Heart left ventricle (tissue), 16 donors: ENCODE data around the gene C12orf60. TPM values are rescaled to one million over a fixed set of nuclear protein-coding genes. Genes with fewer than 3 reads are reported as not detected.

Experiments used
- ATAC-seq, 4 donors: fragments of 200-7000 bp; cut with Tn5 transposase; one replicate each; pipeline ENCODE4 v1.9.1; 2020 to 2022; ENCODE audit warnings: moderate library complexity in 4 of 4, mild to moderate bottlenecking in 3 of 4, moderate number of reproducible peaks in 1 of 4
- DNase-seq, 5 donors: peaks; one replicate each; pipeline ENCODE4 v3.0.0-alpha.2; 2020
- H3K27ac ChIP-seq, 12 donors: fragments of 200-600 bp; sonication (generic) in 4 of 12; one replicate each; pipeline versions ENCODE4 v1.5.0 to v1.8.0; 2016 to 2022; ENCODE audit warnings: mild to moderate bottlenecking in 2 of 12
- H3K27me3 ChIP-seq, 9 donors: fragments of 200-600 bp; sonication (generic) in 2 of 9; one replicate each; pipeline versions ENCODE4 v1.5.1 to v1.8.0; 2016 to 2022; ENCODE audit warnings: mild to moderate bottlenecking in 3 of 9
- H3K36me3 ChIP-seq, 9 donors: fragments of 200-600 bp; sonication (generic) in 2 of 9; one replicate each; pipeline versions ENCODE4 v1.5.0 to v1.8.0; 2018 to 2022; ENCODE audit warnings: mild to moderate bottlenecking in 2 of 9
- H3K4me1 ChIP-seq, 12 donors: fragments of 200-600 bp; sonication (generic) in 4 of 12; one replicate each; pipeline versions ENCODE4 v1.5.0 to v1.8.0; 2016 to 2022; ENCODE audit warnings: mild to moderate bottlenecking in 3 of 12
- H3K4me3 ChIP-seq, 12 donors: fragments of 200-600 bp; sonication (generic) in 4 of 12; one replicate each; pipeline versions ENCODE4 v1.5.0 to v1.8.0; 2017 to 2022; ENCODE audit warnings: mild to moderate bottlenecking in 9 of 12, moderate library complexity in 4 of 12
- H3K9me3 ChIP-seq, 12 donors: fragments of 200-600 bp; sonication (generic) in 4 of 12; one replicate each; pipeline versions ENCODE4 v1.5.0 to v1.8.0; 2016 to 2022; ENCODE audit warnings: mild to moderate bottlenecking in 1 of 12
- CTCF ChIP-seq, 12 donors: fragments of 200-600 bp; sonication (generic) in 4 of 12; IDR thresholded peaks; one replicate each; pipeline versions ENCODE4 v1.5.0 to v1.8.0; 2018 to 2022; ENCODE audit warnings: antibody characterized with exemption in 12 of 12, mild to moderate bottlenecking in 5 of 12
- POLR2A ChIP-seq, 2 donors: fragments of 450-650 bp; IDR thresholded peaks; one replicate each; pipeline ENCODE4 v1.6.1; 2017; ENCODE audit warnings: antibody characterized with exemption in 2 of 2, mild to moderate bottlenecking in 2 of 2, moderate library complexity in 2 of 2
- WGBS, 4 donors: extraction: QIAGEN DNeasy Blood & Tissue Kit in 2 of 4; methylation state at CpG; one replicate each; pipeline versions ENCODE4 v1.1.5 to v1.1.7; 2013 to 2018; 5-methylcytosine and 5-hydroxymethylcytosine counted together
- intact Hi-C, 10 donors: fragments of 100-400 bp; cut with DNase I; formaldehyde crosslinking; loops; one replicate each; pipeline versions ENCODE4 v1.11.1 to v1.14.2; 2022
- polyA plus RNA-seq, 2 donors: library from polyadenylated mRNA; stranded (reverse); fragments of 200-250 nt; gene quantifications; one replicate each; pipeline ENCODE4 v1.2.3, GENCODE V29; 2013
- total RNA-seq, 9 donors: library from RNA; depleted of rRNA in 2 of 9; stranded (reverse); fragments of >200 nt in 2 of 9; fragmentation: NEBNext Ultra II Directional in 3 of 9; extraction: Animal tissue kit (Norgen Biotek cat#: 25700) in 3 of 9; gene quantifications; one replicate each; pipeline versions ENCODE4 v1.1.0 to v1.2.4, GENCODE V29; 2016 to 2023
- donor health status: ischemic (EF 13 %, LVEDD 7.1; RV severe dilation, severe dysfunction).
- donor health status: healthy with polysubstance abuse.
- donor health status: DM: no; HTN: yes; CAD: no.
- donor health status: DM: no; HTN: no; CAD: no.
- donor health status: ischemic (EF 25% LVEDD 6.9; RV normal size, moderate dysfunction).
- donor health status: ischemic (EF 25% LVEDD 5.7; RV mildly dilated, moderate dysfunction).
- donor health status: healthy.
- donor health status: DM: yes; HTN: yes; CAD: no.
- donor health status: ischemic (EF 35%, LVEDD 5.7; RV mildly dilated, moderate dysfunction).
- donor health status: nonischemic (EF 11% LVEDD 7.7; RV severe dilation, severe dysfunction).
- donor health status: DM: yes; HTN: yes; CAD: no.
- donor health status: PGD.
- donor health status: ischemic (EF 29% LVEDD 5.4; RV normal size, mild dysfunction).
- donor health status: nonischemic (EF 23%, LVEDD 6.1; RV moderate dilation, normal function).

The C12orf60 gene
- total and polyA plus RNA-seq, 11 donors, result 2.0 to 5.3 (median 3.4) TPM

GRCh38 chr12:14858513-14858912 lies 55.0 kb downstream of the C12orf60 start:
- Histone ChIP-seq H3K27ac (no peak overlapping the region), H3K4me1 (peaks cover 0 to 14% (median 7%) of the 10 kb centered on the region in 12 donors), H3K36me3 (no peaks in the 10 kb centered on the region), H3K27me3 (no peaks in the 10 kb centered on the region), H3K9me3 (peaks cover 0 to 32% (median 14%) of the 10 kb centered on the region in 12 donors), H3K4me3 (no peak overlapping the region)
- intact Hi-C loops, result no loop called here
- DNase-seq (no peak), ATAC-seq (no peak)
- WGBS, 4 donors, result 90 to 99% (median 91%) methylated on average over 1 of the region's 1 CpG
- TF ChIP-seq CTCF (IDR thresholded peaks at IDR 0.05) (no peak), POLR2A (IDR thresholded peaks at IDR 0.05) (no peak)

- no peak overlapping the region for H3K27ac ChIP-seq
- no peak overlapping the region for H3K4me3 ChIP-seq
- no peak for TF ChIP-seq POLR2A (IDR thresholded peaks at IDR 0.05)
- no peak for TF ChIP-seq CTCF (IDR thresholded peaks at IDR 0.05)
- DNase-seq (no peak), ATAC-seq (no peak)
- H3K4me1 ChIP-seq, result no peaks in the 10 kb centered on the region
- H3K27me3 ChIP-seq, result no peaks in the 10 kb centered on the region
- no peaks in the 10 kb centered on the region for H3K36me3 ChIP-seq
- intact Hi-C loops, result no loop called here
- H3K9me3 ChIP-seq, result peaks cover 0 to 32% (median 14%) of the 10 kb centered on the region in 12 donors
These were observed 57.0 kb downstream of the C12orf60 start for GRCh38 chr12:14860490-14860889.

- TF ChIP-seq CTCF (IDR thresholded peaks at IDR 0.05), result no peak
- no peak for TF ChIP-seq POLR2A (IDR thresholded peaks at IDR 0.05)
- peak in 1 of 4 donors; percentile 34 for ATAC-seq
These were observed 65.5 kb downstream of the C12orf60 start for GRCh38 chr12:14868916-14869506.

GRCh38 chr12:14871247-14871646 lies 67.8 kb downstream of the C12orf60 start:
- DNase-seq (no peak), ATAC-seq (no peak)
- Histone ChIP-seq H3K27ac (no peak overlapping the region), H3K4me1 (peaks cover 0 to 6% (median 0%) of the 10 kb centered on the region in 12 donors), H3K36me3 (no peaks in the 10 kb centered on the region), H3K9me3 (peaks cover 0 to 8% (median 0%) of the 10 kb centered on the region in 12 donors), H3K4me3 (no peak overlapping the region), H3K27me3 (no peaks in the 10 kb centered on the region)
- intact Hi-C loops, result no loop called here
- TF ChIP-seq POLR2A (IDR thresholded peaks at IDR 0.05) (no peak), CTCF (IDR thresholded peaks at IDR 0.05) (no peak)
- WGBS, 4 donors, result 80 to 97% (median 96%) methylated on average over 1 of the region's 1 CpG

More at GRCh38 chr12:14868916-14869506, 65.5 kb downstream of the C12orf60 start:
- H3K9me3 ChIP-seq, result peaks cover 0 to 9% (median 0%) of the 10 kb centered on the region in 12 donors
- peaks cover 0 to 6% (median 0%) of the 10 kb centered on the region in 12 donors for H3K4me1 ChIP-seq
- DNase-seq, result no peak
- no peaks in the 10 kb centered on the region for H3K27me3 ChIP-seq
- 84 to 100% (median 96%) methylated on average over 3 of the region's 3 CpGs for WGBS, 4 donors
- intact Hi-C loops, result no loop called here
- no peaks in the 10 kb centered on the region for H3K36me3 ChIP-seq
- H3K4me3 ChIP-seq, result no peak overlapping the region
- H3K27ac ChIP-seq, result no peak overlapping the region
